Measurements from ENCODE around the gene TUBB3. TPM values are rescaled to one million over a fixed set of nuclear protein-coding genes. Genes with fewer than 3 reads are reported as not detected.

The TUBB3 gene
- polyA plus RNA-seq, 3 donors = 8.0 to 16.8 (median 13.9) TPM

Other genes starting within 250 kb of the TUBB3 start
- gene CDK10, start 236.7 kb upstream of the TUBB3 start, polyA plus RNA-seq (ENCODE audit: insufficient read length in 3 of 3) = 100 to 1,000 TPM; 115 to 150 (median 147) TPM
- gene SPATA2L, start 221.6 kb upstream of the TUBB3 start, polyA plus RNA-seq (ENCODE audit: insufficient read length in 3 of 3) = 1 to 10 TPM; 7.5 to 9.0 (median 9.0) TPM
- 10 to 100 TPM; 12.8 to 16.8 (median 14.7) TPM for gene VPS9D1, start 202.4 kb upstream of the TUBB3 start, polyA plus RNA-seq (ENCODE audit: insufficient read length in 3 of 3)
- 10 to 100 TPM; 25.4 to 38.7 (median 32.9) TPM for gene ZNF276, start 201.8 kb upstream of the TUBB3 start, polyA plus RNA-seq (ENCODE audit: insufficient read length in 3 of 3)
- 10 to 100 TPM; 27.3 to 46.2 (median 38.7) TPM for gene FANCA, start 106.7 kb upstream of the TUBB3 start, polyA plus RNA-seq (ENCODE audit: insufficient read length in 3 of 3)
- gene SPIRE2, start 94.9 kb upstream of the TUBB3 start, polyA plus RNA-seq (ENCODE audit: insufficient read length in 3 of 3) = 10 to 100 TPM; 10.8 to 18.1 (median 17.5) TPM
- gene TCF25, start 49.8 kb upstream of the TUBB3 start, polyA plus RNA-seq (ENCODE audit: insufficient read length in 3 of 3) = 100 to 1,000 TPM; 138 to 168 (median 157) TPM
- gene MC1R, start 4.5 kb upstream of the TUBB3 start, polyA plus RNA-seq (ENCODE audit: insufficient read length in 3 of 3) = 1 to 10 TPM; 3.1 to 6.4 (median 5.3) TPM
- gene DEF8, start 25.4 kb downstream of the TUBB3 start, polyA plus RNA-seq (ENCODE audit: insufficient read length in 3 of 3) = 10 to 100 TPM; 41.9 to 52.0 (median 47.1) TPM
- gene DBNDD1, start 96.1 kb downstream of the TUBB3 start, polyA plus RNA-seq (ENCODE audit: insufficient read length in 3 of 3) = 10 to 100 TPM; 15.2 to 15.4 (median 15.2) TPM
- gene PRDM7, start 154.0 kb downstream of the TUBB3 start, polyA plus RNA-seq (ENCODE audit: insufficient read length in 3 of 3) = under 1 TPM; 0.44 to 0.83 (median 0.74) TPM